Mesenchymal stem cell (in vitro differentiated cells and primary cell): ENCODE measurements around the gene WWTR1.

Experiments used
- DNase-seq: peaks from one replicate; pipeline ENCODE4 v3.0.0-alpha.2; 2013
- H2AFZ ChIP-seq: one replicate; pipeline ENCODE4 v1.6.1; 2013; ENCODE audit warnings: low read depth, mild to moderate bottlenecking, control low read depth, inconsistent platforms, low read length, moderate library complexity
- H2AK5ac ChIP-seq: 2 replicates; pipeline ENCODE4 v1.6.1; 2013; ENCODE audit warnings: low read length, moderate library complexity, mild to moderate bottlenecking, inconsistent platforms; ENCODE audit not compliant: severe bottlenecking
- H2BK120ac ChIP-seq: one replicate; pipeline ENCODE4 v1.6.1; 2013; ENCODE audit warnings: low read depth, mild to moderate bottlenecking, inconsistent platforms, low read length, moderate library complexity
- H2BK12ac ChIP-seq, 2 experiments: one replicate each; pipeline ENCODE4 v1.6.1; 2013; ENCODE audit warnings: inconsistent platforms in 2 of 2, low read length in 2 of 2, mild to moderate bottlenecking in 2 of 2, moderate library complexity in 2 of 2, control low read depth in 1 of 2
- H2BK15ac ChIP-seq: one replicate; pipeline ENCODE4 v1.6.1; 2013; ENCODE audit warnings: mild to moderate bottlenecking, low read depth, inconsistent platforms; ENCODE audit not compliant: poor library complexity, severe bottlenecking
- H2BK5ac ChIP-seq: 2 replicates; pipeline ENCODE4 v1.6.1; 2013; ENCODE audit warnings: low read depth, mild to moderate bottlenecking, low read length, control low read depth, inconsistent platforms; ENCODE audit not compliant: poor library complexity, severe bottlenecking
- H3K14ac ChIP-seq, 2 experiments: one replicate each; pipeline ENCODE4 v1.6.1; 2013; ENCODE audit warnings: inconsistent platforms in 2 of 2, low read length in 2 of 2, control low read depth in 1 of 2, mild to moderate bottlenecking in 1 of 2, moderate library complexity in 1 of 2
- H3K18ac ChIP-seq, 2 experiments: one replicate each; pipeline ENCODE4 v1.6.1; 2013; ENCODE audit warnings: inconsistent platforms in 2 of 2, low read length in 2 of 2, control low read depth in 1 of 2, low read depth in 1 of 2, mild to moderate bottlenecking in 1 of 2
- H3K23ac ChIP-seq, 2 experiments: one replicate each; pipeline ENCODE4 v1.6.1; 2013; ENCODE audit warnings: inconsistent platforms in 2 of 2, low read length in 2 of 2, mild to moderate bottlenecking in 2 of 2, moderate library complexity in 2 of 2, control low read depth in 1 of 2
- H3K27ac ChIP-seq: 2 replicates; pipeline ENCODE4 v1.5.1; 2013; ENCODE audit warnings: mild to moderate bottlenecking, moderate library complexity, low read length, control low read depth, inconsistent platforms; ENCODE audit not compliant: poor library complexity, severe bottlenecking
- H3K27me3 ChIP-seq, 2 experiments: 2 replicates each; pipeline versions ENCODE4 v1.6.1 to v1.7.0; 2013; ENCODE audit warnings: low read length in 2 of 2, mild to moderate bottlenecking in 2 of 2, moderate library complexity in 2 of 2, control low read depth in 1 of 2, inconsistent platforms in 1 of 2; ENCODE audit not compliant: control insufficient read depth in 1 of 2, insufficient read depth in 1 of 2
- H3K36me3 ChIP-seq, 2 experiments: 2 replicates each; pipeline versions ENCODE4 v1.6.1 to v1.7.0; 2013; ENCODE audit warnings: low read length in 2 of 2, control low read depth in 1 of 2, inconsistent platforms in 1 of 2, low read depth in 1 of 2, mild to moderate bottlenecking in 1 of 2; ENCODE audit not compliant: insufficient read depth in 2 of 2, control insufficient read depth in 1 of 2
- H3K4ac ChIP-seq, 2 experiments: one replicate each; pipeline ENCODE4 v1.6.1; 2013; ENCODE audit warnings: inconsistent platforms in 2 of 2, low read length in 2 of 2, mild to moderate bottlenecking in 2 of 2, moderate library complexity in 2 of 2, control low read depth in 1 of 2, low read depth in 1 of 2
- H3K4me1 ChIP-seq: 2 replicates; pipeline ENCODE4 v1.6.1; 2013; ENCODE audit warnings: low read depth, low read length, control low read depth; ENCODE audit not compliant: control insufficient read depth, insufficient read depth
- H3K4me2 ChIP-seq: 2 replicates; pipeline ENCODE4 v1.6.1; 2013; ENCODE audit warnings: low read length, mild to moderate bottlenecking, inconsistent platforms; ENCODE audit not compliant: poor library complexity, severe bottlenecking
- H3K4me3 ChIP-seq, 2 experiments: 2 replicates each; pipeline versions ENCODE4 v1.5.1 to v1.7.0; 2013; ENCODE audit warnings: low read length in 2 of 2, mild to moderate bottlenecking in 2 of 2, control low read depth in 1 of 2, low read depth in 1 of 2; ENCODE audit not compliant: insufficient read depth in 1 of 2
- H3K79me1 ChIP-seq: replicated peaks from 2 replicates; pipeline ENCODE4 v1.6.1; 2013; ENCODE audit warnings: mild to moderate bottlenecking, control low read depth, low read length, inconsistent platforms; ENCODE audit not compliant: poor library complexity, severe bottlenecking
- H3K9ac ChIP-seq: 2 replicates; pipeline ENCODE4 v1.7.0; 2013; ENCODE audit warnings: mild to moderate bottlenecking, low read length, moderate library complexity
- H3K9me3 ChIP-seq: 2 replicates; pipeline ENCODE4 v1.7.0; 2013; ENCODE audit warnings: mild to moderate bottlenecking, low read length; ENCODE audit not compliant: control insufficient read depth
- H4K8ac ChIP-seq: one replicate; pipeline ENCODE4 v1.6.1; 2013; ENCODE audit warnings: inconsistent platforms, mild to moderate bottlenecking, low read length, moderate library complexity
- H4K91ac ChIP-seq: one replicate; pipeline ENCODE4 v1.6.1; 2013; ENCODE audit warnings: mild to moderate bottlenecking, low read length, inconsistent platforms
- WGBS: methylation state at CpG from one replicate; pipeline ENCODE4 v1.1.7; 2013; ENCODE audit warnings: mixed read lengths; 5-methylcytosine and 5-hydroxymethylcytosine counted together

Gene WWTR1

DNA sequence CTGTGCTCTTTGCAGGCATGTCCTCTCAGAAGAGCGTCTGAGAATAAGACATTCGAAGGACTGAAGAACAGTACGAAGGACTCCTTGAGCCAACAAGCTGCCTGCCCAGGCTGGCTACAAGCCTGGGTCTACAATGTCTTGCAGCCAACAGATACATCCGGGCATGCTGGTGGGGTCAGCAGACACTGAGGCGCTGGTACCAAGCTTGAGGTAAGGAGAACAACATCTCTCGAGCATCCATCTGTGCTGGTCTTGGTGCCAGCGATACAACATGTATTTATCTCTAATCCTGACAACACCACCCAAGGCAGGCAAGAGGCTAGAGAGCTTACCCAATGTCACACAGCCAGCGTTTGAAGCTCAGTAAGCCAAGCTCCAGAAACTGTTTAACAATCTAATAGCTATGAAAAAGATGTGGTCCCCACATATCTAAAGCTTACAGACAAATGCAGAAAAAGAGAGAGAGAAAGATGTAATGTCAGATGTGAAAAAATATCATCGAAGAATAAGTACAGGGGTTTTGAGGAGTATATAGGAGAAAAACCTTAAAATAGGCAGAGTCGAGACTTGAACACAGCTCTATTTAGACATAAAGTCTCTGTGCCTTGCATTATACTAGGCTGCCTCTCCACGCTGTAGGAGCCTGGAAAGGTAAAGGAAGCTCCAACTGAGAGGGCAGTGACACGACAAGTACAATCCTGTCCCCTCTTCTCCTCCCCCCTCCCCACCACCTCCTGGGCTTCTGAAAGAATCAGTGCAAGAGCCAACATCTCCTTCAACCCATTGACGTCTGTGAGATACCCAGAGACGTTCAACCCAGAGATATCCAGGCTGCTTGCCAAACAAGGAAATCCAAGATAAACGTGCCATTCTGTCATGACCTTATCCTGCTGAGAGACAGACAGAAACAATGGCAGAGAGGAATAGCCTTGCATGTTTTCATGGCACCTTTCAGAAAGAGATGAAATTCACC is 39.4 kb downstream of the WWTR1 start:
- Histone ChIP-seq H3K23ac (no peak overlapping the region), H3K9me3 (no peaks in the 10 kb centered on the region), H3K27me3 (no peaks in the 10 kb centered on the region), H4K91ac (no peak overlapping the region), H4K8ac (no peak overlapping the region), H3K9ac (no peak overlapping the region), H2BK120ac (no peak overlapping the region), H2AFZ (no peak overlapping the region), H3K79me1 (no peaks in the 10 kb centered on the region), H2BK15ac (peak overlapping the region; percentile 29), H3K27ac (no peak overlapping the region), H3K4me1 (peaks cover 8% of the 10 kb centered on the region), H3K36me3 (peaks cover 3 to 18% of the 10 kb centered on the region in 2 experiments), H2BK12ac (peak overlapping the region in 1 of 2 experiments; percentile 46), H2AK5ac (no peak overlapping the region), H3K18ac (peak overlapping the region; percentile 26 to 28), H3K4me3 (no peak overlapping the region), H3K4me2 (no peak overlapping the region), H3K14ac (peak overlapping the region in 1 of 2 experiments; percentile 9), H2BK5ac (no peak overlapping the region), H3K4ac (peak overlapping the region; percentile 32 to 57)
- WGBS, result 76% methylated on average over 15 of the region's 15 CpGs
- no peak for DNase-seq

DNA sequence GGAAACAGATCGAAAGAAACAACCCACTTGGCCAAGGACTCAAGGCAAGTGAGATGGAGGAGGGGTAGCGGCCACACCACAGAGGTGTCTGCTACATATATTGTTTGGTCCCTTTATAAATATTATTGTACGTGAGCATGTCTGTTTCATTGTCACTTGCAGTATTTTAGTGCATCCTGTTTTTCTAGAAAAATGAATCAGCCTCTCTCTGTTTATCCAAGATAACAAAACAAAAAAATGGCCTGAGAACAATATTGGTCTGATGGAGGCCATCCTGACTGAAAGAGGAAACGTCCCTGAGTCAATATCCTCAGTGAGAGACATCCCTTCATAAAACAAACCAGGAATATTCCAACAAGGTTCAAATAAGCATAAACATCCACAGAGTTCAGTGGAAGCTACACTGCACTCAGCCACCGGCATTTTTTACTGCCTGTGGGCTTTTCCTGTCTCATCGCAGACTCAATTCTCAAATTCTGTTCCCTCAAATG is 42.0 kb downstream of the WWTR1 start:
- Histone ChIP-seq H2BK5ac (no peak overlapping the region), H2BK120ac (no peak overlapping the region), H3K4me3 (no peak overlapping the region), H3K14ac (no peak overlapping the region), H4K8ac (no peak overlapping the region), H3K18ac (no peak overlapping the region), H3K4ac (no peak overlapping the region), H2BK12ac (no peak overlapping the region), H3K4me2 (peak overlapping the region; percentile 19), H3K9me3 (no peaks in the 10 kb centered on the region), H3K27me3 (no peaks in the 10 kb centered on the region), H3K79me1 (peaks cover 1% of the 10 kb centered on the region), H2BK15ac (no peak overlapping the region), H2AK5ac (no peak overlapping the region), H3K9ac (no peak overlapping the region), H4K91ac (no peak overlapping the region), H3K36me3 (peaks cover 3 to 30% of the 10 kb centered on the region in 2 experiments), H3K4me1 (peaks cover 9% of the 10 kb centered on the region), H2AFZ (no peak overlapping the region), H3K23ac (no peak overlapping the region), H3K27ac (peak overlapping the region; percentile 38)
- WGBS, result 35% methylated on average over 4 of the region's 6 CpGs
- peak; percentile 44 for DNase-seq

DNA sequence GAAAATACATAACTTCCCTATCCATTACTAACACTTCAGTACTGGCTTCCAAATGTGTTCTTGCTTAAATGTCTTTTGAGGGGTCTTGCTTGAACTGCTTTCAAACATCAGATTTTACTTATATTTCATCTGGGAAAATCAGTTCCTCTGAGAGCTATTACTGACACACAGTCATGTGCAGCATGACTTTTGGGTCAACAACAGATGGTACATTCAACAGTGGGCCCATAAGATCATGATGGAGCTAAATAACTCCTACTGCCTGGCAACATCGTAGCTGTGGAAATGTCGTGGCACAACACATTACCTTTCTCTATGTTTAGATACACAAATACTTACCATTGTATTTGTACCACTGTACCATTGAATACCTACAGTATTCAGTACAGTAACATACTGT is 43.8 kb downstream of the WWTR1 start:
- no peak overlapping the region for H2BK15ac ChIP-seq
- no peak for DNase-seq
- H2BK12ac ChIP-seq, result no peak overlapping the region

DNA sequence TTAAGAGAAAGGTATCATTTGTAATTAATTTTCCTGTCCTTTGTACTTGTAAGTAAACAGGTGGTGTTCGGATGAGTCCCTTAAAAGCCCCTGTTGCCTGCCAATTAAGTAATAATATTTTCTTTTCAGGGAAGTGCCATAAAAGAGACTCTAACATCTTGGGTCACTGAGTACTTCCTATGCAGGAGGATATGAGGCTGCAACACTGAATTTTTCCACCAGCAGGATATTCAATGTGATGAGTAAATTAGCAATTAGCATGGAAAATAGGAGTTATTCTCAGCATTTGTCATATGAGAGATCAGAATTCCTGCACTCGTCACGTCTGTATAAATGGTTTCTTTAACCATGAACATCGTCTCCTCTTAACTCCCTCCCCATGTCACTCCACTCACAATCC is 45.4 kb downstream of the WWTR1 start:
- WGBS, result 98% methylated on average over 3 of the region's 4 CpGs
- Histone ChIP-seq H3K23ac (no peak overlapping the region), H2BK120ac (no peak overlapping the region), H2BK15ac (no peak overlapping the region), H3K27ac (no peak overlapping the region), H2AFZ (no peak overlapping the region), H3K4me3 (no peak overlapping the region), H3K4me1 (peaks cover 10% of the 10 kb centered on the region), H2AK5ac (no peak overlapping the region), H3K4ac (no peak overlapping the region), H3K36me3 (peaks cover 0 to 45% of the 10 kb centered on the region in 2 experiments), H2BK5ac (no peak overlapping the region), H3K14ac (no peak overlapping the region), H3K27me3 (no peaks in the 10 kb centered on the region), H3K79me1 (peaks cover 3% of the 10 kb centered on the region), H3K9me3 (no peaks in the 10 kb centered on the region), H3K4me2 (no peak overlapping the region), H3K9ac (no peak overlapping the region), H2BK12ac (no peak overlapping the region), H3K18ac (no peak overlapping the region), H4K91ac (no peak overlapping the region), H4K8ac (no peak overlapping the region)
- DNase-seq, result no peak

More for the DNA sequence above, 43.8 kb downstream of the WWTR1 start:
- Histone ChIP-seq H2BK120ac (no peak overlapping the region), H3K4me1 (peaks cover 13% of the 10 kb centered on the region), H2BK5ac (no peak overlapping the region), H4K8ac (no peak overlapping the region), H3K4me2 (no peak overlapping the region), H3K27me3 (no peaks in the 10 kb centered on the region), H3K36me3 (peaks cover 3 to 43% of the 10 kb centered on the region in 2 experiments), H3K79me1 (peaks cover 3% of the 10 kb centered on the region), H3K18ac (no peak overlapping the region), H3K14ac (no peak overlapping the region), H3K9ac (no peak overlapping the region), H3K4me3 (no peak overlapping the region), H3K4ac (no peak overlapping the region), H2AFZ (no peak overlapping the region), H3K9me3 (no peaks in the 10 kb centered on the region), H4K91ac (no peak overlapping the region), H2AK5ac (no peak overlapping the region), H3K23ac (no peak overlapping the region), H3K27ac (no peak overlapping the region)
- WGBS, result 100% methylated on average over 1 of the region's 2 CpGs
